ENCODE results near the gene MAPRE2.

The MAPRE2 gene

GRCh38 chr18:35040988-35041814, at the start of gene MAPRE2:
TSS of gene MAPRE2 (plus strand) at chr18:35041413. CDS start at chr18:35041540, 127 bp downstream.
- H3K4me3 ChIP-seq (ENCODE audit: low read depth, low read length) = peak within 1 kb of the TSS; percentile 77
- DNase-seq (ENCODE audit: low read depth) = peak; percentile 98
- TF ChIP-seq CTCF (conservative IDR thresholded peaks at IDR 0.05; ENCODE audit: low read depth, low read length) = no peak

- H3K4me3 ChIP-seq (ENCODE audit: low read depth, low read length) = no peak overlapping the region
- TF ChIP-seq CTCF (conservative IDR thresholded peaks at IDR 0.05; ENCODE audit: low read depth, low read length) = no peak
- DNase-seq (ENCODE audit: low read depth) = no peak
Observed at GRCh38 chr18:34991561-34991960, 49.7 kb upstream of the MAPRE2 start.

- no peak for TF ChIP-seq CTCF (conservative IDR thresholded peaks at IDR 0.05; ENCODE audit: low read depth, low read length)
- DNase-seq (ENCODE audit: low read depth) = no peak
Observed at GRCh38 chr18:34993289-34993688, 47.9 kb upstream of the MAPRE2 start.

GRCh38 chr18:34995746-34996145, 45.5 kb upstream of the MAPRE2 start:
- H3K4me3 ChIP-seq (ENCODE audit: low read depth, low read length) = no peak overlapping the region
- TF ChIP-seq CTCF (conservative IDR thresholded peaks at IDR 0.05; ENCODE audit: low read depth, low read length) = no peak
- DNase-seq (ENCODE audit: low read depth) = no peak

More at GRCh38 chr18:34993289-34993688, 47.9 kb upstream of the MAPRE2 start:
- no peak overlapping the region for H3K4me3 ChIP-seq (ENCODE audit: low read depth, low read length)

- H3K4me3 ChIP-seq (ENCODE audit: low read depth, low read length) = no peak overlapping the region
- no peak for DNase-seq (ENCODE audit: low read depth)
- TF ChIP-seq CTCF (conservative IDR thresholded peaks at IDR 0.05; ENCODE audit: low read depth, low read length) = no peak
Observed at GRCh38 chr18:34998661-34999060, 42.6 kb upstream of the MAPRE2 start.

GRCh38 chr18:34999756-35000289, 41.4 kb upstream of the MAPRE2 start:
- no peak for DNase-seq (ENCODE audit: low read depth)
- TF ChIP-seq CTCF (conservative IDR thresholded peaks at IDR 0.05; ENCODE audit: low read depth, low read length) = no peak
- no peak overlapping the region for H3K4me3 ChIP-seq (ENCODE audit: low read depth, low read length)

GRCh38 chr18:35000457-35000856, 40.8 kb upstream of the MAPRE2 start:
- no peak for TF ChIP-seq CTCF (conservative IDR thresholded peaks at IDR 0.05; ENCODE audit: low read depth, low read length)
- no peak overlapping the region for H3K4me3 ChIP-seq (ENCODE audit: low read depth, low read length)
- no peak for DNase-seq (ENCODE audit: low read depth)

All from choroid plexus epithelial cell (primary cell).